ENCODE data around the gene CETP. TPM values are rescaled to one million over a fixed set of nuclear protein-coding genes. Genes with fewer than 3 reads are reported as not detected.

The CETP gene
- total RNA-seq, 3 donors from 2014 or later (not counting 1 experiment from before 2014, with no cell fraction given), result 0.14 TPM; not detected in 2

DNA sequence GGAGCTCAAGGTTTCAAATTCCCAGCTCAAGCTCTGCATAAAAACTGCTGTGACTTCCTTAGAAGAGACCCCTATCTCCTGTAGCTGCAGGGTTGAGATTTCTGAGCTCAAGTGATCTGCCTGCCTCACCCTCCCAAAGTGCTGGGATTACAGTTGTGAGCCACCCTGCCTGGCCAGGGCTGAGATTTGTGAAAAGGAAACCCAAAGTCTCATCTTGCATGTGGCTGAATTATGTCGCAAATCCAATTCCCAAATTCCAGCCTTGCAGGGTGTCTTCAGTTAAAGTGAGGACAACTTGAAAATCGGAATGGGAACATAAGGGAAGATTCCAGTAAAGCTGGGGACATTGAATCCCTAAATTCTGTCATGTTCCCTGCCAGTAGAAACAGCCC is 14.2 kb upstream of the CETP start:
- no peak overlapping the region for H3K27ac ChIP-seq (ENCODE audit: low read length)
- ATAC-seq, result no peak
- intact Hi-C loops (cut with micrococcal nuclease), result no loop called here

GRCh38 chr16:56948234-56948633 is 13.5 kb upstream of the CETP start:
- H3K27ac ChIP-seq (ENCODE audit: low read length), result no peak overlapping the region
- Mint-ChIP-seq H3K4me3 (no peak overlapping the region), H3K9me3 (no peaks in the 10 kb centered on the region), H3K27ac (no peak overlapping the region), H3K4me1 (peaks cover 10 to 24% of the 10 kb centered on the region in 2 donors), H3K27me3 (ENCODE audit: low read depth in 2 of 2) (no peaks in the 10 kb centered on the region), H3K36me3 (no peaks in the 10 kb centered on the region)
- H3K9me3 ChIP-seq (ENCODE audit: control insufficient read depth, insufficient read depth, low read length), result no peaks in the 10 kb centered on the region
- no peak for TF ChIP-seq CTCF (IDR thresholded peaks at IDR 0.05)
- ATAC-seq (no peak), DNase-seq (no peak)
- peaks cover 40% of the 10 kb centered on the region for H3K36me3 ChIP-seq (ENCODE audit: control insufficient read depth, insufficient read depth, low read length)
- intact Hi-C loops (cut with micrococcal nuclease), result no loop called here
- WGBS (ENCODE audit: insufficient coverage), result 95% methylated on average over 6 of the region's 6 CpGs
- H3K4me1 ChIP-seq (ENCODE audit: control insufficient read depth, insufficient read depth, low read length), result peaks cover 15% of the 10 kb centered on the region
- no peak overlapping the region for H3K4me3 ChIP-seq (ENCODE audit: low read length)
- no peaks in the 10 kb centered on the region for H3K27me3 ChIP-seq (ENCODE audit: control insufficient read depth, insufficient read depth, low read length)

More for the DNA sequence above, 14.2 kb upstream of the CETP start:
- Histone ChIP-seq H3K9me3 (ENCODE audit: control insufficient read depth, insufficient read depth, low read length) (no peaks in the 10 kb centered on the region), H3K4me1 (ENCODE audit: control insufficient read depth, insufficient read depth, low read length) (peaks cover 15% of the 10 kb centered on the region), H3K36me3 (ENCODE audit: control insufficient read depth, insufficient read depth, low read length) (peaks cover 46% of the 10 kb centered on the region), H3K27me3 (ENCODE audit: control insufficient read depth, insufficient read depth, low read length) (no peaks in the 10 kb centered on the region), H3K4me3 (ENCODE audit: low read length) (no peak overlapping the region)
- Mint-ChIP-seq H3K9me3 (no peaks in the 10 kb centered on the region), H3K27ac (no peak overlapping the region), H3K36me3 (no peaks in the 10 kb centered on the region), H3K27me3 (ENCODE audit: low read depth in 2 of 2) (no peaks in the 10 kb centered on the region), H3K4me1 (peaks cover 10 to 24% of the 10 kb centered on the region in 2 donors), H3K4me3 (no peak overlapping the region)
- WGBS (ENCODE audit: insufficient coverage), result 94% methylated on average over 2 of the region's 2 CpGs
- no peak for TF ChIP-seq CTCF (IDR thresholded peaks at IDR 0.05)
- DNase-seq, result no peak

- H3K36me3 Mint-ChIP-seq, result no peaks in the 10 kb centered on the region
- no peak overlapping the region for H3K4me3 Mint-ChIP-seq
- no peak for TF ChIP-seq CTCF (IDR thresholded peaks at IDR 0.05)
- 97% methylated on average over 2 of the region's 4 CpGs for WGBS (ENCODE audit: insufficient coverage)
- ATAC-seq (no peak), DNase-seq (no peak)
- peaks cover 15% of the 10 kb centered on the region for H3K4me1 ChIP-seq (ENCODE audit: control insufficient read depth, insufficient read depth, low read length)
- intact Hi-C loops (cut with micrococcal nuclease), result no loop called here
- H3K27me3 Mint-ChIP-seq (ENCODE audit: low read depth in 2 of 2), result no peaks in the 10 kb centered on the region
- H3K27me3 ChIP-seq (ENCODE audit: control insufficient read depth, insufficient read depth, low read length), result no peaks in the 10 kb centered on the region
- no peak overlapping the region for H3K4me3 ChIP-seq (ENCODE audit: low read length)
- peak overlapping the region in 1 of 2 donors; percentile 40 for H3K27ac Mint-ChIP-seq
- H3K9me3 Mint-ChIP-seq, result no peaks in the 10 kb centered on the region
- H3K4me1 Mint-ChIP-seq, result peaks cover 10 to 24% of the 10 kb centered on the region in 2 donors
- no peaks in the 10 kb centered on the region for H3K9me3 ChIP-seq (ENCODE audit: control insufficient read depth, insufficient read depth, low read length)
- H3K27ac ChIP-seq (ENCODE audit: low read length), result no peak overlapping the region
- peaks cover 24% of the 10 kb centered on the region for H3K36me3 ChIP-seq (ENCODE audit: control insufficient read depth, insufficient read depth, low read length)
These were observed 11.7 kb upstream of the CETP start for GRCh38 chr16:56950051-56950450.

- TF ChIP-seq CTCF (IDR thresholded peaks at IDR 0.05), result no peak
- intact Hi-C loops (cut with micrococcal nuclease), result no loop called here
- Mint-ChIP-seq H3K4me3 (no peak overlapping the region), H3K4me1 (peaks cover 10 to 24% of the 10 kb centered on the region in 2 donors), H3K36me3 (no peaks in the 10 kb centered on the region), H3K9me3 (no peaks in the 10 kb centered on the region), H3K27me3 (ENCODE audit: low read depth in 2 of 2) (no peaks in the 10 kb centered on the region), H3K27ac (peak overlapping the region in 1 of 2 donors; percentile 40)
- no peak overlapping the region for H3K4me3 ChIP-seq (ENCODE audit: low read length)
- peaks cover 20% of the 10 kb centered on the region for H3K36me3 ChIP-seq (ENCODE audit: control insufficient read depth, insufficient read depth, low read length)
- H3K27ac ChIP-seq (ENCODE audit: low read length), result no peak overlapping the region
- H3K27me3 ChIP-seq (ENCODE audit: control insufficient read depth, insufficient read depth, low read length), result no peaks in the 10 kb centered on the region
- no peak for DNase-seq
- WGBS (ENCODE audit: insufficient coverage), result 84% methylated on average over 7 of the region's 7 CpGs
- H3K4me1 ChIP-seq (ENCODE audit: control insufficient read depth, insufficient read depth, low read length), result peaks cover 15% of the 10 kb centered on the region
- no peak for ATAC-seq
- H3K9me3 ChIP-seq (ENCODE audit: control insufficient read depth, insufficient read depth, low read length), result no peaks in the 10 kb centered on the region
These were observed 11.3 kb upstream of the CETP start for GRCh38 chr16:56950455-56950854.
